OCI-LY7 (cell line): ENCODE results near the gene MUC5B. TPM values are rescaled to one million over a fixed set of nuclear protein-coding genes. Genes with fewer than 3 reads are reported as not detected.

Experiments
- BruUV-seq: library from RNA; stranded (reverse); fragments of 400-500 nt; replicated peaks from 2 replicates; lab custom pipeline; 2021; lab: Mats Ljungman, UMichigan
- CTCF ChIA-PET: fragments of 300-600 bp; sonication (Branson Sonifier 250); formaldehyde crosslinking; loops from one replicate; lab custom pipeline; 2022; ENCODE audit warnings: antibody characterized with exemption; ENCODE audit not compliant: unreplicated experiment; lab: Charles Lee
- POLR2A ChIA-PET: fragments of 300-600 bp; sonication (Branson Sonifier 250); formaldehyde crosslinking; loops from one replicate; lab custom pipeline; 2022; ENCODE audit warnings: antibody characterized with exemption; lab: Charles Lee
- DNase-seq: peaks from one replicate; pipeline ENCODE4 v3.0.0-alpha.2; 2015; ENCODE audit warnings: low spot score
- H2AFZ ChIP-seq: fragments of 200-600 bp; sonication (generic), shearing (Covaris generic); 2 replicates; pipeline ENCODE4 v1.6.1; 2014; ENCODE audit warnings: mild to moderate bottlenecking, antibody characterized with exemption, low read length, moderate library complexity
- H3K27ac ChIP-seq: fragments of 200-600 bp; sonication (generic); 2 replicates; pipeline ENCODE4 v1.5.1; 2014; ENCODE audit warnings: mixed run types, low read depth, mild to moderate bottlenecking, moderate library complexity, low read length, inconsistent platforms; ENCODE audit not compliant: poor library complexity, severe bottlenecking
- H3K36me3 ChIP-seq: fragments of 200-600 bp; sonication (generic); 2 replicates; pipeline ENCODE4 v1.6.1; 2014; ENCODE audit warnings: mild to moderate bottlenecking, antibody characterized with exemption, low read length, moderate library complexity, mixed read lengths; ENCODE audit not compliant: insufficient read depth
- H3K4me1 ChIP-seq: fragments of 200-600 bp; sonication (generic); 2 replicates; pipeline ENCODE4 v1.5.1; 2014; ENCODE audit warnings: mild to moderate bottlenecking, low read length; ENCODE audit not compliant: insufficient read depth, poor library complexity, severe bottlenecking
- H3K4me2 ChIP-seq: fragments of 200-600 bp; sonication (generic); 2 replicates; pipeline ENCODE4 v1.6.1; 2014; ENCODE audit warnings: mild to moderate bottlenecking, low read length
- H3K4me3 ChIP-seq: fragments of 200-600 bp; sonication (generic); 2 replicates; pipeline ENCODE4 v1.5.1; 2014; ENCODE audit warnings: mild to moderate bottlenecking, low read depth, low read length; ENCODE audit not compliant: poor library complexity, severe bottlenecking
- H3K79me2 ChIP-seq: fragments of 200-600 bp; sonication (generic); 2 replicates; pipeline ENCODE4 v1.6.1; 2016; ENCODE audit warnings: low read depth, mild to moderate bottlenecking, low read length, moderate library complexity, mixed read lengths; ENCODE audit not compliant: insufficient read depth
- H3K9me2 ChIP-seq: fragments of 200-600 bp; sonication (generic); 2 replicates; pipeline ENCODE4 v1.6.1; 2016; ENCODE audit warnings: mild to moderate bottlenecking, low read length, mixed read lengths; ENCODE audit not compliant: insufficient read depth
- H3K9me3 ChIP-seq: fragments of 200-600 bp; sonication (generic); 2 replicates; pipeline ENCODE4 v1.6.1; 2014; ENCODE audit warnings: mild to moderate bottlenecking, mixed run types, low read length, mixed read lengths
- H4K20me1 ChIP-seq: fragments of 200-600 bp; sonication (generic); 2 replicates; pipeline ENCODE4 v1.6.1; 2014; ENCODE audit warnings: mild to moderate bottlenecking, antibody characterized with exemption, low read length, moderate library complexity, mixed read lengths; ENCODE audit not compliant: insufficient read depth
- EZH2phosphoT487 ChIP-seq: fragments of 200-600 bp; sonication (generic); IDR thresholded peaks from 2 replicates; pipeline ENCODE4 v1.6.1; 2018; ENCODE audit warnings: low read depth, borderline replicate concordance, mild to moderate bottlenecking, mixed run types, antibody characterized with exemption, low read length, moderate library complexity, mixed read lengths
- intact Hi-C: fragments of 100-400 bp; cut with micrococcal nuclease; formaldehyde crosslinking; loops from one replicate; pipeline ENCODE4 v1.10.0; 2022; ENCODE audit not compliant: unreplicated experiment
- total RNA-seq, 2 experiments: library from RNA; depleted of rRNA in 1 of 2; stranded (reverse); fragments of >200 nt in 1 of 2; shearing (Covaris generic) in 1 of 2; gene quantifications; 2 replicates each; pipeline ENCODE4 v1.2.3, GENCODE V29; 2014 to 2022
- TF ChIP-seq, protein P1 (sequence below): fragments of 200-600 bp; sonication (generic); conservative IDR thresholded peaks from 2 replicates; pipeline ENCODE4 v1.5.1; 2014; ENCODE audit warnings: mild to moderate bottlenecking, antibody characterized with exemption, low read length, moderate library complexity, mixed read lengths

Gene MUC5B
- total RNA-seq, 2 experiments from 2014 or later: under 0.01 TPM; not detected in 1

DNA sequence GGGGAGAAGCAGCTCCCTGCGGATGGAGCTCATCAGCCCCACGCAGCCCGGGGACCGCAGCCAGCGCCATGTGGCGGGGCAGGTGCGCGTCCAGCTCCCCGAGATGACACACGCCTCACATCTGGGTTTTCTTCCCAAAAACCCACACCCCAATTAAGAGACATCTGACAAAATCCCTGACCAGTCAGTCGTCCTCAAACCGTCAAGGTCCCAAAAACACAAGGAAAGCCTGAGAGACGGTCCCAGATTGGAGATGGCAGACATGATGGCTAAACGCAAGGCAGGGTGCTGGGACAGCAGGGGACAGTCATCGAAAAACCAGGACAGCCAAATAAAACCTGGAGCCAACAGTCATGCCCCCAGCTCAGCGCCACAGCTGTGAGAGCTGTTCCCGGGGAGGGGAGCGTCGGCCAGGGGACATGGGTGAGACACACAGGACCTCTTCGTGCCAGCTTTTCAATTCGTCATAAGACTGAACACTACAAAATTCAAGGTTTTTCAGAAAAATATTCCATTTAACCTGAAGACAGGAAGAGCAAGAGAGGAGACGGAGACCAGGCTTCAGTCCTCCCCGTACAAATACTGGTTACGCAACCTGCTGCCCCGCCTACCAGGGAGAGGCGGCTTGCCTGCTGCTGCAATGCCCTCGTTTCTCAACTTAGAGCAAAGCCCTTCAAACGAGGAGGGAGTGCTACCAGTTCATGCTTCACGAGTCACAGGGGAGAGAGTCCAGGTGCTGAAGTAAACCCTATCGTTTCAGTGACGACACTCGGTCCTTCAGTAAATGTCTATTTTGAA lies 76.0 kb downstream of the MUC5B start:
- ChIA-PET CTCF (no interaction called here), POLR2A (no interaction called here)
- Histone ChIP-seq H2AFZ (no peak overlapping the region), H3K79me2 (no peaks in the 10 kb centered on the region), H3K4me2 (no peak overlapping the region), H3K9me2 (no peaks in the 10 kb centered on the region), H3K4me3 (no peak overlapping the region), H3K27ac (no peak overlapping the region), H3K36me3 (peaks cover 9% of the 10 kb centered on the region; the same call in 1 of the 2 replicates), H3K9me3 (no peaks in the 10 kb centered on the region), H3K4me1 (no peaks in the 10 kb centered on the region), H4K20me1 (no peaks in the 10 kb centered on the region)
- DNase-seq: no peak
- intact Hi-C loops: no loop called here
- no peak for TF ChIP-seq EZH2phosphoT487
- TF ChIP-seq, protein P1, sequence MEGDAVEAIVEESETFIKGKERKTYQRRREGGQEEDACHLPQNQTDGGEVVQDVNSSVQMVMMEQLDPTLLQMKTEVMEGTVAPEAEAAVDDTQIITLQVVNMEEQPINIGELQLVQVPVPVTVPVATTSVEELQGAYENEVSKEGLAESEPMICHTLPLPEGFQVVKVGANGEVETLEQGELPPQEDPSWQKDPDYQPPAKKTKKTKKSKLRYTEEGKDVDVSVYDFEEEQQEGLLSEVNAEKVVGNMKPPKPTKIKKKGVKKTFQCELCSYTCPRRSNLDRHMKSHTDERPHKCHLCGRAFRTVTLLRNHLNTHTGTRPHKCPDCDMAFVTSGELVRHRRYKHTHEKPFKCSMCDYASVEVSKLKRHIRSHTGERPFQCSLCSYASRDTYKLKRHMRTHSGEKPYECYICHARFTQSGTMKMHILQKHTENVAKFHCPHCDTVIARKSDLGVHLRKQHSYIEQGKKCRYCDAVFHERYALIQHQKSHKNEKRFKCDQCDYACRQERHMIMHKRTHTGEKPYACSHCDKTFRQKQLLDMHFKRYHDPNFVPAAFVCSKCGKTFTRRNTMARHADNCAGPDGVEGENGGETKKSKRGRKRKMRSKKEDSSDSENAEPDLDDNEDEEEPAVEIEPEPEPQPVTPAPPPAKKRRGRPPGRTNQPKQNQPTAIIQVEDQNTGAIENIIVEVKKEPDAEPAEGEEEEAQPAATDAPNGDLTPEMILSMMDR: no peak
- no TSS peak for BruUV-seq

DNA sequence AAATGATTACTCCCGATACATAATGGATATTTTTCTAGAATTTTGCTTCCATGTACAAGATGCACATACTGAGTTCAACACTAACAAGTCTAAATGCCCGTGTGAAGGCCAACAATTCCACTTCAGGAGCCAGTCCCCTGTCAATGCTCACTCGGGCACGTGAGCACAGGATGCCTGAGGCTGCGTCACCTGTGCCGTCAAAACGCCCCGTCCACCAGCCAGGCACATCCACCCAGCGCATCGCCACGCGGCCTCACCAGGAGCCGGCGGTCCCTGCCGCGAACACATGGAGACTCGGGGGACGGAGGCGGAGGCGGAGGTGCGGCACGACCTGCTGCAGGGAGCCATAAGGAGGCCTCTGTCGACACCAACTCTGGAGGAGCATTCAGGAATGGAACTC lies 76.8 kb downstream of the MUC5B start:
- Histone ChIP-seq H3K4me3 (no peak overlapping the region), H3K79me2 (no peaks in the 10 kb centered on the region), H3K4me1 (no peaks in the 10 kb centered on the region), H3K9me2 (no peaks in the 10 kb centered on the region), H3K4me2 (no peak overlapping the region), H3K27ac (no peak overlapping the region), H3K9me3 (no peaks in the 10 kb centered on the region), H2AFZ (no peak overlapping the region), H3K36me3 (peaks cover 9% of the 10 kb centered on the region; the same call in 1 of the 2 replicates), H4K20me1 (no peaks in the 10 kb centered on the region)
- ChIA-PET POLR2A (no interaction called here), CTCF (no interaction called here)
- no peak for DNase-seq
- no TSS peak for BruUV-seq
- intact Hi-C loops: no loop called here
- no peak for TF ChIP-seq EZH2phosphoT487
- TF ChIP-seq, protein P1: no peak

DNA sequence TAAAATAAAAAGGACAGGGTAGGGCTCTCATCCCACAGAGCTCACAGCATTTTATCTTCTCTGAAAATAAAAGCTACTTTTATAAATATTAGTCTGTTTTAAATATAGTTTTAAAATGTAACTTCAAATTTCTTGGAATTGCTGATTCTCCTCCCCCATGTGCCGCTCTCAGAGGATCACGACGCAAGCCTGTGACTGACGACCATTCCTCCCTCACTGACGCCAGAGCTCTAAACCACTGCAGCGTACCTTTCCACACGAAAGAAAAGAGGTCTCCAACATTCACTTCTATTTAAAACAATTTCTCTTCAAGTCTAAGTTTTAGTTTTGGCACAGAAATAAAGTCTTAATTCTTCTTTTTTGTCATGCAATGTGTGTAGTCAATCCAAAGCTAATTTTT lies 77.3 kb downstream of the MUC5B start:
- peaks cover 7% of the 10 kb centered on the region; the same call in 1 of the 2 replicates for H3K36me3 ChIP-seq
- H3K79me2 ChIP-seq: no peaks in the 10 kb centered on the region
- H4K20me1 ChIP-seq: no peaks in the 10 kb centered on the region
- no peak overlapping the region for H3K27ac ChIP-seq
- no peak for DNase-seq
- intact Hi-C loops: no loop called here
- no peaks in the 10 kb centered on the region for H3K9me3 ChIP-seq
- ChIA-PET CTCF (no interaction called here), POLR2A (no interaction called here)
- H3K9me2 ChIP-seq: no peaks in the 10 kb centered on the region
- no peak overlapping the region for H3K4me3 ChIP-seq
- no peak overlapping the region for H3K4me2 ChIP-seq
- no TSS peak for BruUV-seq
- no peak for TF ChIP-seq EZH2phosphoT487
- TF ChIP-seq, protein P1: no peak
- no peaks in the 10 kb centered on the region for H3K4me1 ChIP-seq
- no peak overlapping the region for H2AFZ ChIP-seq
